ENCODE data around the gene CLPSL2.

CLPSL2 gene, protein sequence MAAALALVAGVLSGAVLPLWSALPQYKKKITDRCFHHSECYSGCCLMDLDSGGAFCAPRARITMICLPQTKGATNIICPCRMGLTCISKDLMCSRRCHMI

DNA sequence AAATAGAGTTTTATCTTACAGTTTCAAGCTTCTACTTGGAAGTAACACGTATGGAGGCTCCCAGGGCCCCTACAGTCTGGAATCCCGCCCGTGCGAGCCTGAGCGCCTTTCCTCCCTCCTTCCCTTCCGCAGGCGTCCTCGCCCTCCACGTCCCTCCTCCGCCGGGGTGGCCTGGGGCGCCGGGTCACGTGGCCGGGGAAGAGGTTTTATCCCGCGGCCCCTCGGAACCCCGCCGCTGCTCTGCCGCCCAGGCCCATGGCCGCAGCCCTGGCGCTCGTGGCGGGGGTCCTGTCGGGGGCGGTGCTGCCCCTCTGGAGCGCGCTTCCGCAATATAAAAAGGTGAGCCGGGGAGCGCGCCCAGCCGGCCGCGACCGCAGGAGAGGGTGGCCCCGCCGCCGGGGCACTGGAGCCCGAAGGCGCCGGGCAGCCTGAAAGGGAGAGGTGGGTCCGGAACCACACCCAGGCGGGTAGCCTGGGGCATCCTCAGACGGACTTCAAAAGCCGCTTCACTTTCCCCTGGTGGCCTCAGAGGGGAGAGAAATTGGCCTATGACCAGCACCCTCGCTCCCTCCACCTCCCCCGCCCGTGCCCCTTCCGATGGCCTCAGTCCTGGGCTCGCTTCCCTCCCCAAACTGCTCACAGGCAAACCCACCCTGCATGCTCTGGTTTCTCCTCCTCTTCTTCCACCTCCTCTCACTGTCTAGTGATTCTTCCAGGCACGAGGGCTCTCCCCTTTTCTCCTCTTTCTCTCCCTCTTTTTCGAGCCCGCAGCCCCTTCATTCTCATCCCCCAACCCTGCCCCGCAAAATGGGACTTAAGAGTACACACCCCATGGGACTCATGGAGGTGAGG lies at the start of gene CLPSL2:
TSS of gene CLPSL2 (plus strand) at position 235 of the 852 bp plus-strand sequence. CDS start at position 256, 21 bp downstream.
- no peak for DNase-seq
- H3K27me3 ChIP-seq (replicated peaks): peaks cover 8% of the 10 kb centered on the region
- H3K27ac ChIP-seq: no peak within 1 kb of the TSS
- peak within 1 kb of the TSS; percentile 43 for H3K4me3 ChIP-seq (ENCODE audit: low read depth, low read length)
- H3K36me3 ChIP-seq (replicated peaks): no peaks in the 10 kb centered on the region
- TF ChIP-seq, protein P1, sequence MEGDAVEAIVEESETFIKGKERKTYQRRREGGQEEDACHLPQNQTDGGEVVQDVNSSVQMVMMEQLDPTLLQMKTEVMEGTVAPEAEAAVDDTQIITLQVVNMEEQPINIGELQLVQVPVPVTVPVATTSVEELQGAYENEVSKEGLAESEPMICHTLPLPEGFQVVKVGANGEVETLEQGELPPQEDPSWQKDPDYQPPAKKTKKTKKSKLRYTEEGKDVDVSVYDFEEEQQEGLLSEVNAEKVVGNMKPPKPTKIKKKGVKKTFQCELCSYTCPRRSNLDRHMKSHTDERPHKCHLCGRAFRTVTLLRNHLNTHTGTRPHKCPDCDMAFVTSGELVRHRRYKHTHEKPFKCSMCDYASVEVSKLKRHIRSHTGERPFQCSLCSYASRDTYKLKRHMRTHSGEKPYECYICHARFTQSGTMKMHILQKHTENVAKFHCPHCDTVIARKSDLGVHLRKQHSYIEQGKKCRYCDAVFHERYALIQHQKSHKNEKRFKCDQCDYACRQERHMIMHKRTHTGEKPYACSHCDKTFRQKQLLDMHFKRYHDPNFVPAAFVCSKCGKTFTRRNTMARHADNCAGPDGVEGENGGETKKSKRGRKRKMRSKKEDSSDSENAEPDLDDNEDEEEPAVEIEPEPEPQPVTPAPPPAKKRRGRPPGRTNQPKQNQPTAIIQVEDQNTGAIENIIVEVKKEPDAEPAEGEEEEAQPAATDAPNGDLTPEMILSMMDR (IDR thresholded peaks at IDR 0.05; ENCODE audit: low read depth, low read length, missing control alignments): peak; percentile 4
- in situ Hi-C loops (cut with HindIII; ENCODE audit: low pct_ligation_motif_present, low sequenced_read_pairs): no loop called here

DNA sequence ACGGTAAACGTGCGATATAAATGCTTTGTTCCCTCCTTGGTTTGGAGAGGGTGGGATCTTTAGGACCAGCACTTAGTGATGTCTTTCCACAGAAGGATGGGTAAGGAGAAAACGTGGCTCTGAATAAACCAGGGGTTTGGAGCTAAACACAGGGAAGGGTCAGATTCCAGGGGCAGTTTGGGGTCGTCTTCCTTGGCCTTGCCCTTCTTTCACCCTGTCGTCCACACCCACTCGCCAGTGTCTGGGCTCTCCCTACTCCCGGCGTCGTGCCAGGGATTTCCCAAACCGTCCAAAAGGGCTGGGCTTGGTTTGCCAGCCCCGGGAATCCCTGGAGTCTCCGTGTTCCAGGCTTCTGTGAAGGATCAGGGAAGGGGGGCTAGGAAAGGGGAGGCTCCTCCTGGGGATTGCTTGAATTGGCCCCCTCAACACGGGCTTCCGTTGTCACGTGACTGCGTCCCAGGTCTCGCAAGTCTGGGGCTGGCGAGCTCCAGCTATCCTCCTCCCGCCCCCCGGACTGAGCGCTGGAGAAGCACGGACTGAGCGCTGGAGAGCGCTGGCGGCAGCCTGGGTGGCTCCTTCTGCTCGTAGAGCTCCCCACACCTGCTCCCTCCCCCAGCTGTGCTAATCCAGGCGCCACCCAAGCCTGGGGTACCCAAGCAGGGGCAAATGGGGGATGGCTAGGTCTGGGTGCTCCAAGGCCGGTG lies 49.0 kb upstream of the CLPSL2 start:
- peak; percentile 54 for DNase-seq
- in situ Hi-C loops (cut with HindIII; ENCODE audit: low pct_ligation_motif_present, low sequenced_read_pairs): no loop called here
- H3K36me3 ChIP-seq (replicated peaks): no peaks in the 10 kb centered on the region
- TF ChIP-seq, protein P1 (IDR thresholded peaks at IDR 0.05; ENCODE audit: low read depth, low read length, missing control alignments): peak; percentile 8
- H3K4me3 ChIP-seq (ENCODE audit: low read depth, low read length): peak overlapping the region; percentile 48
- H3K27me3 ChIP-seq (replicated peaks): no peaks in the 10 kb centered on the region
- peak overlapping the region; percentile 89 for H3K27ac ChIP-seq

DNA sequence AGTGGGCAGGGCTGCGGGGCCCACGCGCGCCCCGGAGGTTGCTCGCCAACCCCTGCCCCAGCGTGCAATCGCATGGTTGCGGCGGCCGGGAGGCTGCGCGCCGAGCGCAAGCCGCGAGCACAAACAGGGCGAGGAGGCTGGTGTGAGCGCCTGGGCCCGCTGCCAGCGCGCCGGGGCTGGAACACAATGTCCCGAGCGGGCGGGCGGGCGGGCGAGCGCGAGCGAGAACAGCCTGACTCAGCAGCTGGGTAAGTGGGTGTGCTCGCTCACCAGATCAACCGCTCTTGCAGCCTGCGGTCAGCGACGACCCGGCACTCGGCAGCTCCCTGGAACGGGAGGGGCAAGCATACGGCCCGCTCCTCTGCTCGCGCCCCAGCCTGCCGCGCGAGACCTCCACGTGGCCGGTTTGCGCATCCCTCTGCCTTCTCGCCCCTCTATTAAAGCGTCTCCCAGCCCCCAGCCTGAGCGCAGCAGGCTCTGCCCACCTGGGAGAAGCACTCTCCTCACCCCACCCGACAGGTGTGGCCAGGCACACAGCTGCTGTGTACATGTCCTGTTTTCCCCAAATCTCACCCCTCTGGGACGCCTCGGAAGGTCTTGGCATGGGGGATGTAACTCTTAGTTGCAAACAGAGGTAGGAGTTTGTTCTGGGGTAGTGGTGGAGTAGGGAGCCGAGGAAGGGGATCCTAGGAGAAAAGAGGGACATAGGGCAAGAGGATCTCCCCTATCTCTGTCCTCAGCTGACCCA lies 48.3 kb upstream of the CLPSL2 start:
- in situ Hi-C loops (cut with HindIII; ENCODE audit: low pct_ligation_motif_present, low sequenced_read_pairs): no loop called here
- TF ChIP-seq, protein P1 (IDR thresholded peaks at IDR 0.05; ENCODE audit: low read depth, low read length, missing control alignments): peak; percentile 3
- H3K27me3 ChIP-seq (replicated peaks): no peaks in the 10 kb centered on the region
- H3K36me3 ChIP-seq (replicated peaks): no peaks in the 10 kb centered on the region
- DNase-seq: peak; percentile 94
- peak overlapping the region; percentile 48 for H3K4me3 ChIP-seq (ENCODE audit: low read depth, low read length)
- H3K27ac ChIP-seq: peak overlapping the region; percentile 89

DNA sequence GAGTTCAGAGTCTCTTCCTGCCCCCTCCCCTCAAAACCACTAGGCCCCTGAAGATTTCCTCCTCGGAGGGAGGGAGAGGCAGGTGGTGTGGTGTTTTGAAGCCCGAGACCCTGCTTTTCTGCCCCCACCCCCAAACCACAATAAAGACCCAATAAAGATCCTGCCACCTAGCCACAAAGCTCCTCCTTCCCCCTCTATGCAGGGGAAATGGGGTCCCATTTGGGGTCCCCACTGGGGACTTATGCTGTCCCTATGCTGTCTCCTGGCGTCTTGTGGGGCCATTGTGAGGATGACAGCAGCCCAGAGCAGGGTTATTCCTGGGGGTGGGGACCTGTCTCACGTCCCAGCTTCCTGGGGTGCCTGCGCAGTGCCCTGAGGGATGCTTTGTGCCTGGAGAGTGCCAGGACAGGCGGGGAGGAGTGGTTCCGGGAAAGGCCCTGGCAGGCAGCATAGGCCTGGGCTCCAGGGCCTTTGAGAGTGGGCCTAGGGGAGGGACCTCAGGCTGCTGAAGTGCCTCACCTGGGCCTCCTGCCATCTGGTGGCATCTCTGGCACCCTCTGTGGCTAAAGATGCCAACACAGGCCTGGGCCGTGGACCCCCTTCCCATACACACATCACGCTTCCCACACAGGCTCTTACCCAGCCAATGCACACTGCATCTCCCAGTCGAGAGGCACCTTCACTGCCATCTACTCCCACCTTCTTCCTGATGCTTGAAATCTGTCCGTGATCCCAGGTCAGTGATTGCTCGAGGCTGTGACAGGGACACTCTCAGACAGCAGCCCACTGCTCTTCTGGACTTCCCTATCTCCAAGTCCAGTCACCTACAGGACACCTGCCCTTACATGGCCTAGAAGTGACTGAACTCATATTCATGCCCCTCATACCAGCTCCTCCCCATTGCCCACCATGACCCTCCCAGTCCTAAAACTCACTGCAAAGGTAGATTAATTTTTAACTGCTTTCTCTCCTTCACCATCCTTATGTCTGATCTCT lies 47.4 kb upstream of the CLPSL2 start:
- no peak overlapping the region for H3K4me3 ChIP-seq (ENCODE audit: low read depth, low read length)
- peak overlapping the region; percentile 76 for H3K27ac ChIP-seq
- H3K36me3 ChIP-seq (replicated peaks): no peaks in the 10 kb centered on the region
- no peaks in the 10 kb centered on the region for H3K27me3 ChIP-seq (replicated peaks)
- no peak for DNase-seq
- in situ Hi-C loops (cut with HindIII; ENCODE audit: low pct_ligation_motif_present, low sequenced_read_pairs): no loop called here
- TF ChIP-seq, protein P1 (IDR thresholded peaks at IDR 0.05; ENCODE audit: low read depth, low read length, missing control alignments): no peak

DNA sequence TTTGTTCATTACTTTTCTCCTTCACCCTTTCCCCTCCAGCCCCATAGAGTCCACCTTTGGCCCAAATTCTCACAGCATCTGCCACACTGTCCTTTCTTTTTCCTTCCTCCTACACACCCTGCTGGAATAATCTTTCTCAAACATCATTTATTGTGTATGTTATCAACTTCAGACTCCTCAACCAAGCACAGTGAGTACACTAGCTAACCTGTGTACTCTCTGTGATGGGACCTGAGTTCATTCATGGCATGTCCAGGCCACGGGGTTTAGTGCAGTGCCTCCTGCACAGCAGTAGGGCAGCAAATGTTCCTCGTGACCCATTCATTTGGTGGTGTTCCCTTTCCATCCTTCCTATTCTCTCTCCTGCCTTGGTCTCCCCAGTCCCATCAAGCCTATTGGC lies 46.7 kb upstream of the CLPSL2 start:
- in situ Hi-C loops (cut with HindIII; ENCODE audit: low pct_ligation_motif_present, low sequenced_read_pairs): no loop called here
- H3K4me3 ChIP-seq (ENCODE audit: low read depth, low read length): no peak overlapping the region
- H3K36me3 ChIP-seq (replicated peaks): no peaks in the 10 kb centered on the region
- DNase-seq: no peak
- no peak overlapping the region for H3K27ac ChIP-seq
- TF ChIP-seq, protein P1 (IDR thresholded peaks at IDR 0.05; ENCODE audit: low read depth, low read length, missing control alignments): no peak
- no peaks in the 10 kb centered on the region for H3K27me3 ChIP-seq (replicated peaks)

Data from brain microvascular endothelial cell (primary cell).